Measurements from ENCODE around the gene PLK5.
"Not testable (repeated sequence)": the region's sequence is repeated elsewhere in the genome, so short reads cannot be mapped to it uniquely, and the experiment has no call there.

PLK5 gene

DNA sequence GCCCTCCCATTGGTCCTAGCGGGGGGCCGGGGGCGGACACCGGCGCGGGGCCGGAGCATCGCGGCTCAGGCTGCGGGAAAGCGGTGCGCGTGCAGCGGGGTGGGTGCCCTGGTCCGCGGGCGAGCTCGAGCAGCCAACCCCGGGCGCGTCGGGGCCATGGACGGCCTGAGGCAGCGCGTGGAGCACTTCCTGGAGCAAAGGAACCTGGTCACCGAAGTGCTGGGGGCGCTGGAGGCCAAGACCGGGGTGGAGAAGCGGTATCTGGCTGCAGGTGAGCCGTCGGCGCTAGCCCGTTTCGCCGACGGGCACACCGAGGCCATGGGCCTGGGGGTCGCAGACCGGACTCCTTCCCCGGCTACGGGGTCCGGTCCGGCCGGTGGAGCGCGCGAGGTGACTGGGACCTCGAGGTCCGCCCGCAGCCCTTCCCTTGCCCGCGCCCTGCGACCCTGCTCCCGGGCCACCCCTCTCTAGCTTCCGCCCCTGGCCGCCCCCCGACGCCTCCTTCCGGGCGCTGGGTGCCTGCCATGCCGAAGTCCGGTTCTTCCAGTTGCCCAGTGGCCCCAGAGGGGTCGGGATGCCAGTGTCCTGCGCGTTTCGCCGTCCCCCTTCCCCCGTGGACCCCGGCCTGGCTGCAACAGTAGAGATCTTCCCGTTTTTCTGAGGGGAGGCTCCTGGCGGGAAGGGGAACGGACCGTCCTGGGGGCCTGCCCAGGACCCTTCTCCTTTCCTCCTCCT, 32.6 kb upstream of the PLK5 start, which contains the start of gene REEP6:
Gene REEP6 (plus strand): TSS at position 68 of the 735 bp plus-strand sequence. CDS start 89 bp downstream, at position 157.
- no peak for DNase-seq (ENCODE audit: low spot score)

DNA sequence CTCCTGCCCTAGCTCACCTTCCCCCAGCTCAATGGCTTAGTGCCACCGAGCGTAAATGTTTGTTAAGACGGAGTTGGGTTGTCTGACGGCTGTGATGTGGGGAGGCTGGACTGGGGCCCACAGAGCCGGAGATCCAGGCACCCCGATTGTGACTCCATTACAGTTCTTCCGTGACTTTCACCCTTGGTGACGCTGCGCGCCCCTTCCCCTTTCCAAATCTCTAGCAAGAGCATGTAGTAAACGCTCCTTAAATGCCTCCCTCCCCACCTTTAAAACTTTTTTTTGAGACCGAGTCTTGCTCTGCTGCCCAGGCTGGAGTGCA, 32.1 kb upstream of the PLK5 start:
- DNase-seq (ENCODE audit: low spot score), result no peak

- no peak for DNase-seq (ENCODE audit: low spot score)
Observed at GRCh38 chr19:1492474-1493006, 31.3 kb upstream of the PLK5 start.

- DNase-seq (ENCODE audit: low spot score), result no peak
Observed at GRCh38 chr19:1494115-1494815, 29.6 kb upstream of the PLK5 start.

GRCh38 chr19:1495051-1495798, 28.7 kb upstream of the PLK5 start:
- no peak for DNase-seq (ENCODE audit: low spot score)

DNA sequence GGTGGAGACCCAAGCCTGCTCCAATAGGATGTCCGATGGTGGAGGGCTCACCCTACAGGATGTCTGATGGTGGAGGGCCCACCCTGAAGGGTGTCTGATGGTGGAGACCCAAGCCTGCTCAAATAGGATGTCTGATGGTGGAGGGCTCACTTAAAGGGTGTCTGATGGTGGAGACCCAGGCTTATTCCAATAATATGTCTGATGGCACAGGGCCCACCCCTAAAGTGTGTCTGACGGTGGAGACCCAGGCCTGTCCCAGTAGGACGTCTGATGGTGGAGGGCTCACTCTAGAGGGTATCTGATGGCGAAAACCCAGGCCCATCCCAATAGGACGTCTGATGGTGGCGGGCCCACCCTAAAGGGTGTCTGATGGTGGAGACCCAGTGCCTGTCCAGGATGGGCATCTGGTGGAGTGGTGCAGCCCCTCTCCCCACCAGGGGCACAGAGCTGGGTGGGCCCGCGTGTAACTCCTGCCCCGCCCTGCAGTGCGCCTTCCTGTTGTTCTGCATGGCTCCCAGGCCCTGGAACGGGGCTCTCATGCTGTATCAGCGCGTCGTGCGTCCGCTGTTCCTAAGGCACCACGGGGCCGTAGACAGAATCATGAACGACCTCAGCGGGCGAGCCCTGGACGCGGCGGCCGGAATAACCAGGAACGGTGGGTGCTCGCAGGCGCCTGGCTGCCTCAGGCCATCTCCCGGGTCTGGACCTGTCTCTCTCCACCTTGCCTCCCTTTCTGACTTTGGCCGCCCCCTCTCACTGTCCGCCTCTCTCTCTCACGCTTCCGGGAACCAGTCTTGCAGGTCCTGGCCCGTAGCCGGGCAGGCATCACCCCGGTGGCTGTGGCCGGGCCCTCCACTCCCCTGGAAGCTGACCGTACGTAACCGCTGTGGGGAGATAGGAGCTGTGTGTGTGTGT, 27.8 kb upstream of the PLK5 start:
- DNase-seq (ENCODE audit: low spot score), result no peak

DNA sequence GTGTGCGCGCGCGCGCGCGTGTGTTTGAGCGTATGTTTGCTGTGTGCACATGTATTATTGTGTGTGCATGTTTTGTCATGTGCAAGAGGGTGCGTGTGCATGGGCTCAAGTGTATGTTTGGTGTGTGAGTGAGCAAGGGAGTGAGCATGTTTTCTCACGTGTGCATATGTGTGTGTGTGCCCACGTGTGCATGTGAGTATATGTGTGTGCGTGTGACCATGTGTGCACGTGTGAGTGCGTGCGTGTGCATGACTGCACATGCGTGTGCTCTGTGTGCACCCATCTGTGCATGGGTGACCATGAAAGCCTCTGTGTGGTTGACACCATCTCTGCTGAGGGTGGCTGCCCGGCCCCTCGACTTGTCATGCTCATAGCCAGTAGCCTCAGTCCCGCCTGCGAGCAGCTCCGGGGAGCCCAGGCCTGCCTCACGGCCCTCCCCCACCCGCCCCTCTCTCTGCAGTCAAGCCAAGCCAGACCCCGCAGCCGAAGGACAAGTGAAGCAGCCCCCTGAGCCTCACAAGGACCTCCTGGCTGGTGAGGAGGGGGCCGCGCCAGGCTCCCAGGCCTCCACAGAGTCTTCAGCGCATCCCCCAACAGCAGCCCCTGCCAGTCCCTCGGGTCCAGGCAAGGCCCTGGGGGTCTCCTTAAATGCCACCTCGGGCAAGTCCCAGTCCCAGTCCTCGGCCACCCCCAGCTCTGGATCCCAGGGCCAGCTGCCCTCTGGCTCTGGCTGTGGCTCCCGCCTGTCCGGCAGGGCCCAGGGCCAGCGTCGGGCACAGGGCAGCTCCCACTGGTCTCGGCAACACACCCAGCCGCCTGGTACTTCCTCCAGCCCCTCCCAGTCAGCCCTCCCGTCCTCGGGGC, 26.9 kb upstream of the PLK5 start:
- DNase-seq (ENCODE audit: low spot score), result no peak

DNA sequence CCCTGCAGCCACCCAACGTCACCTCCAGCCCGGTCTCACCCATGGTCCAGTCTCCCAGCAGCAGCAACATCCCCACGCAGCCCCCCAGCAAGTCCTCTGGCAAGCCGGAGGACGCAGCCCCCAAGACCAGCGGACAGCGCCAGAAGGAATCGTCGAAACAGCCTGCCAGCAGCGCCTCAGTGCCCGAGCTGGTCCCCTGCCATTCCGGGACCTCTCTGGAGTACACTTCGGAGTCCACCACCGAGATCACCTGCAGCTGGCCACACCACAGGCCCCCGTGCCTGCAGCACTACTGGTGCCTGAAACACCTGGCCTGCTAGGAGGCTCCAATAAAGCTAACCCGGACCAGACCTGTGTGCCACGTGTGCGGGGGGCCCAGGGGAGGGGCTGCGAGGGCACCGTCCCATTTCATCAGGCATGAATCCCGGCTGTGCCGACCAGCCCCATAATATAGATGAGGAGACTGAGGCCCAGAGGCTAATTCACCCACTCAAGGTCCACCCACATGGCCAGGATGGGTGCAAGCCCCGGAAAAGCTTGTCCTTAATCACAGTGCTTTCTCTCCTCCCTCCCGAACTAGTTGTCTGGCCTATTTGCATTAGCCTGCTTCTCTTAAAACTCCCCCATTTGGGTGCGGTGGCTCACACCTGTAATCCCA, 26.2 kb upstream of the PLK5 start:
- DNase-seq (ENCODE audit: low spot score), result no peak

- not testable (repeated sequence) for DNase-seq (ENCODE audit: low spot score)
Observed at GRCh38 chr19:1499231-1499630, 24.6 kb upstream of the PLK5 start.

DNA sequence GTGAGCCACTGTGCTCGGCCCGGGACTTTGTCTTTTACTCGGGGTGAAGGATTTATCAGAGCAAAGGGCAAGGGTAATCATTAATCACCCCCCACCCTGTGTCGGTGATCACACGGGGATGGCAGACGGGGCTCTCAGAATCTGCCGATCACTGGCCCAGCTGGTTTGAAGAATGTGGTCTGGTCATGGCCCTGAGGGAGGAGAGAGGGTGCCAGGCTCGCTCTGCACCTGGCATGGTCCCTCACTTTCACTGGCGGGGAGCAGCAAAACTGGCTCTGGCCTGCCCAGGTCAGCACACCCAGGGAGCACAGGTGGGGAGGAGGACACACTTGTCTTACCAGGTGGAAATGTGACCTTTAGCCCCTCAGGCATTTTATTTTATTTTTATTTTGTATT, 22.7 kb upstream of the PLK5 start:
- no peak for DNase-seq (ENCODE audit: low spot score)

GRCh38 chr19:1502433-1503088, 21.3 kb upstream of the PLK5 start:
- no peak for DNase-seq (ENCODE audit: low spot score)

- no peak for DNase-seq (ENCODE audit: low spot score)
Observed at GRCh38 chr19:1503089-1503924, 20.6 kb upstream of the PLK5 start.

- DNase-seq (ENCODE audit: low spot score), result no peak
Observed at GRCh38 chr19:1503925-1504773, 19.7 kb upstream of the PLK5 start.

- no peak for DNase-seq (ENCODE audit: low spot score)
Observed at GRCh38 chr19:1505012-1505411, 18.9 kb upstream of the PLK5 start.

GRCh38 chr19:1505991-1506881, 17.6 kb upstream of the PLK5 start:
- DNase-seq (ENCODE audit: low spot score), result no peak

GRCh38 chr19:1507192-1507660, 16.7 kb upstream of the PLK5 start:
- no peak for DNase-seq (ENCODE audit: low spot score)
